Measurements from ENCODE around the gene NHSL1. TPM values are rescaled to one million over a fixed set of nuclear protein-coding genes. Genes with fewer than 3 reads are reported as not detected.

NHSL1 gene
- total RNA-seq, 2 donors from 2014 or later: 0.82 to 1.1 TPM

DNA sequence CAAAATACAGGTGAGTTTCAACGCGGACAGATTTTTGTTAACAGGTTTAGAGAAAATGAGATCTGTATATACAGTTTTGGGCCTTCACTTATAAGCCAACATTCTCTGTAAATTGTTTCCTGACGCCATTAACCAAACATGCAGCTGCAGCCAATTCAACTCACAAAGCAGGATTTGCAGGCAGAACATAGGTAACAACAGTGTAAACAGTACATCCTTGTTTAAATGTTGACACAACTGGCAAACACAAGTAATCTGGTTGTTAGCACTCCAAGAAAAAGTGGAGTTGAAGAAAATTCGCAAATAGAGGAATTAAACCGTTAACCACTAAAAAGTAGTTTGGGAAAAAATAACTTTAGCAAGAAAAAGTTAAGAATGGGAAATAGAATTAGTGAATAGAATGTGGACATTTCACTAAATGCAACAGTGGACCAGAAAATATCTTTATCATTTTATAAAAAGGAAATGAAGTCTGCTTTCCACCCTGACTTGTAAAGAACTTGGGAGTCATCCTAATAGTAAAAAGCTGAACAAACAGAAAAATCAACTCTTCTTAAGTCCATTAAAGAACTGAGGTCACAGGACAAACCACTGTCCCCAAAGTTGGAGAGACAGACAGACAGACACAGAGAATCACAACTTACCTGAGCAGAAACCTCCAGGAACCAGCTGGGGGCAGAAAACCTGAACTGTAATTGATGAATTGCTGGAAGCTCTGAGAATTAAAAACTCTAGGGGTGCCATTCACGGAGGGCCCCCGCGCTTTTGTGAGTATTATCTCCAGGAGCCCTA is 111.5 kb downstream of the NHSL1 start:
- Mint-ChIP-seq H3K27me3 (peaks cover 19% of the 10 kb centered on the region), H3K4me1 (no peaks in the 10 kb centered on the region), H3K9me3 (no peaks in the 10 kb centered on the region), H3K4me3 (no peak overlapping the region), H3K36me3 (ENCODE audit: low read depth) (no peaks in the 10 kb centered on the region), H3K27ac (no peak overlapping the region)
- ATAC-seq (replicated peaks): no peak

DNA sequence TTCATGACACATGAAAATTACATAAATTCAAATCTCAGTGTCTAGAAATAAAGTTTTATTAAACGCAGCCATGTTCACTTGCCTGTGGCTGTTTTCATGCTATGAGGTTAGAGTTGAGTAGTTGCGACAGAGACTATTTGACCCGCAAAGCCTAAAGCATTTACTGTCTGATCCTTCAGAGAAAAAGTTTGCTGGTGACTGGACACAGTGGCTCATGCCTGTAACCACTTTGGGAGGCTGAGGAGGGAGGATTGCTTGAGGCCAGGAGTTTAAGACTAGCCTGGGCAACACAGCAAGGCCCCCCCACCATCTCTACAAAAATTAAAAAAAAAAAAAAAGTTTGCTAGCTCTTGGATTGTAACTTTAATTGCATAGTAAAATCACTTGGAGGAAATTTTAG is 112.4 kb downstream of the NHSL1 start:
- Mint-ChIP-seq H3K36me3 (ENCODE audit: low read depth) (no peaks in the 10 kb centered on the region), H3K27ac (no peak overlapping the region), H3K4me3 (no peak overlapping the region), H3K4me1 (no peaks in the 10 kb centered on the region), H3K27me3 (peaks cover 19% of the 10 kb centered on the region), H3K9me3 (no peaks in the 10 kb centered on the region)
- ATAC-seq (replicated peaks): no peak

DNA sequence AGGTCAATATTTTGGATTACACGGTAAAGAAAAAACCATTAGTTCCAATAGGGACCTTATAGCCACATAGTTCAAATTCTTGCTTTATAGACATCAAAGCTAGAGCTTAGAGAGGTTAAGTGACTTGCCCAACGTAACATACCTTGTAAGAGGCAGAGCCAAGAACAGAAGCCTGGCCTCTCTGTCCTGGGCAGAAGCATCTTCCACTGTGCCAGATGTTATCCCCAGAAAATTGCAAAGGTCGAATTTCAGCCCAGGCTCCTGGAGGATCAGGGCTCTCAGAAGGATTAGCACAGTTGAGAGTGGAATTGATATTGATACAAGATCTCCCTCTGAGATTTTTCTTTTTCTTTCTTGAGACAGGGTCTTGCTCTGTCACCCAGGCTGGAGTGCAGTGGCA is 115.5 kb downstream of the NHSL1 start:
- no peak for ATAC-seq (replicated peaks)

DNA sequence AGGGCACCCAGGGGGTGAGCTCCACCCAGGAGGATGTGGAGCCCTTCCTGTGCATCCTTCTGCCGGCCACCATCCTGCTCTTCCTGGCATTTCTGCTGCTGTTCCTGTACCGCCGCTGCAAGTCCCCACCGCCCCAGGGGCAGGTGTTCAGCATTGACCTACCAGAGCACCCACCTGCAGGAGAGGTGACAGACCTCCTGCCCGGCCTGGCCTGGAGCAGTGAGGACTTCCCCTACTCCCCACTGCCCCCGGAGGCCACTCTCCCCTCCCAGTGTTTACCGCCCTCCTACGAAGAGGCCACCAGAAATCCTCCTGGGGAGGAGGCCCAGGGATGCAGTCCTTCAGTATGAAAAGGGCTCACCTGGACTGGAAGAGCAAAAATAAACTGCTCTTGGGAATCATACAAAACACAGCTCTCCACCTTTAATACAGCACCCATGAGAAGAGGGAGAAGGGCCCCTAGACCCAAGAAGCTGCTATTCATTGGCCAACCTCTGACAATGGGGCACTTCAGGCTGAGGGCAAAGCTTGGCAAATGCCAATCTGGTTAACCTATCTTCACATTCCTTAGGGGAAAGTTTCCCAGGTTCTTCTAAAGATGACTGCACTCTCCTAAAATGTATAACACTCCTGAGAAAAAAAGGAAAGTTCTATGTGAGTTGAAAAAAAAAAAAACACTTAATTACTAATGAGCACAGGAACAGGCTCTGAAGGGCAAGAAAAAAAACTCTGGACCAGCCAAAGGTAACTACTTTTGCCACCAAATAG is 116.6 kb downstream of the NHSL1 start:
- Mint-ChIP-seq H3K27ac (no peak overlapping the region), H3K4me1 (no peaks in the 10 kb centered on the region), H3K36me3 (ENCODE audit: low read depth) (no peaks in the 10 kb centered on the region), H3K27me3 (peaks cover 6% of the 10 kb centered on the region), H3K4me3 (no peak overlapping the region), H3K9me3 (no peaks in the 10 kb centered on the region)
- no peak for ATAC-seq (replicated peaks)

More for the DNA sequence above, 115.5 kb downstream of the NHSL1 start:
- Mint-ChIP-seq H3K27me3 (peaks cover 10% of the 10 kb centered on the region), H3K27ac (no peak overlapping the region), H3K9me3 (no peaks in the 10 kb centered on the region), H3K36me3 (ENCODE audit: low read depth) (no peaks in the 10 kb centered on the region), H3K4me1 (no peaks in the 10 kb centered on the region), H3K4me3 (no peak overlapping the region)

DNA sequence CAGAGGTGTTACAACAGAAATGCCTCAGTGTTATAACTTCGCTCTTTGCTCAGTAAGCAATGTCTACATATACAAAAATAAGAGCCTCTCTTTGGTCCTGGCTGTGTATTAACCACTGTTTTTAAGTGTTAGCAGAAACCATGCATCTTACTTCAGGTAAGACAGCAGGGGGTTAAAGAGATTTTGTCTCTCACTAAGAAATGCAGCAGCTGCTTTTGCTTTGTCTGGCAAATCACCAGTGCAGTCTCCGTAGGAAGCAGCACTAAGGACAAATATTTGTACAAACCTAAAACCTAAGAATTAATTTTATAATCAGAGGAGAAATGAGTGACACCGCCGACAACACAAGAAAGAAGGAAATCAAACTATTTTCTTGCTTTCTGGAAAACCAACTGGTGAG is 120.8 kb downstream of the NHSL1 start:
- Mint-ChIP-seq H3K4me3 (no peak overlapping the region), H3K9me3 (no peaks in the 10 kb centered on the region), H3K27ac (no peak overlapping the region), H3K36me3 (ENCODE audit: low read depth) (no peaks in the 10 kb centered on the region), H3K27me3 (peaks cover 3% of the 10 kb centered on the region), H3K4me1 (no peaks in the 10 kb centered on the region)
- no peak for ATAC-seq (replicated peaks)

DNA sequence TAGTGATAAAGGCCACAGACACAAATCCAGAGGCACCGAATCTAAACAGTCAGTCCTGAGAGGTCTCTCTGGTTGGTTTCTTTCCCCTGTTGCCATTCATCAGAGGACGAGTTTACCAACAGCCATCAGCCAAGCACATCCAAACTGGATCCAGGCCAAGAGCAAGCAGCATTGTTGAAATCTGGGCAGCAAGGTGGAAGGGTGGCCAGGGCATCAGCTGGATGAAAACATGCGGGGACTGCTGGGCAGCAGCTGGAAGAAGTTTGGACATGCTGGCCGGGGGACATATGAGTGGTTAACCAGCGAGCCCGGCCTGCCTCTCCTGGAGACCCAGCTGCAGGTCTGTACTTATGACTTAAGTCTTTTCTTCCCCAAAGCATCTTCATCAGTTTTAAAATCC is 121.5 kb downstream of the NHSL1 start, which contains the start of gene SMIM28:
Gene SMIM28 (plus strand): TSS at position 62 of the 400 bp plus-strand sequence. CDS start 168 bp downstream, at position 230.
- Mint-ChIP-seq H3K27me3 (no peaks in the 10 kb centered on the region), H3K27ac (no peak within 1 kb of the TSS), H3K9me3 (no peaks in the 10 kb centered on the region), H3K4me1 (no peaks in the 10 kb centered on the region), H3K36me3 (ENCODE audit: low read depth) (no peaks in the 10 kb centered on the region), H3K4me3 (no peak within 1 kb of the TSS)
- no peak for ATAC-seq (replicated peaks)

DNA sequence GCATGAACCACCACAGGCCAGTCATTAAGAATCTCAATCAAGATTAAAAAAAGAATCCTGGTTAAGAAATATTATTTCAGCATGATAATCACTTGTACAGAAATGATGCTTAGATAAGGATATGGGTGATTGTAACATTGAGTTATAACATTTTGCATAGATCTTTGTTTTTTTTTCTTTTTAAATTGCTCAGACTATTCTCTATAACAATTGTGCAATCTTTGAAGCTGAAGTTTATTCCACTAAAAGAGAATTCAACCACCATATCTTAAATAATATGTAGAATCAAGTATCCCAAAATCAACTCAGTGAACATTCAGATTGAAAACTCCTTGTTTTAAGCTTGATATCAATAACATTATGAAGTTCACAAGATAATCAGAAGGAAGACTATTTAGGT is 122.3 kb downstream of the NHSL1 start:
- Mint-ChIP-seq H3K9me3 (no peaks in the 10 kb centered on the region), H3K4me1 (no peaks in the 10 kb centered on the region), H3K4me3 (no peak overlapping the region), H3K27me3 (no peaks in the 10 kb centered on the region), H3K36me3 (ENCODE audit: low read depth) (no peaks in the 10 kb centered on the region), H3K27ac (no peak overlapping the region)
- ATAC-seq (replicated peaks): no peak

DNA sequence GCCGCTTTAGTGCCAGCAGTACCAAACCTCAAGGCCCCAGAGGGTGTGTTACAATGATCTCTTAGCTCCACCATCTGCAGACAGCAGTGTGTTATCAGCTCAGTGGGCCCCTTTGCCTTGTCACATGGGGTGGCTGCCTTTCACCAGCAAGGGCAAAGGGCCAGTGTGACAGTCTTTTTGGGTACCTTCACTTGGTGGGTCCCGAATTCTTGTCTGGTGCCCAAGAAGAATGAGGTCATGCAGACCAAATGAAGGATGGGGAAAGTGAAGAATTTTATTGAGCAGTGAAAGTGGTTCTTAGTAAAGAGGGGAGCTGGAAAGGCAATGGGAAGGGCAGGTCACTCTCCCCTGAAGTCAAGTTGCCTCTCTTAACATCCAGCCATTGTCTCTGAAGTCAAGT is 124.5 kb downstream of the NHSL1 start:
- no peak for ATAC-seq (replicated peaks)
- H3K4me3 Mint-ChIP-seq: no peak overlapping the region
- H3K27ac Mint-ChIP-seq: no peak overlapping the region
- peaks cover 2% of the 10 kb centered on the region for H3K27me3 Mint-ChIP-seq
- no peaks in the 10 kb centered on the region for H3K9me3 Mint-ChIP-seq
- no peaks in the 10 kb centered on the region for H3K4me1 Mint-ChIP-seq
- no peaks in the 10 kb centered on the region for H3K36me3 Mint-ChIP-seq (ENCODE audit: low read depth)

DNA sequence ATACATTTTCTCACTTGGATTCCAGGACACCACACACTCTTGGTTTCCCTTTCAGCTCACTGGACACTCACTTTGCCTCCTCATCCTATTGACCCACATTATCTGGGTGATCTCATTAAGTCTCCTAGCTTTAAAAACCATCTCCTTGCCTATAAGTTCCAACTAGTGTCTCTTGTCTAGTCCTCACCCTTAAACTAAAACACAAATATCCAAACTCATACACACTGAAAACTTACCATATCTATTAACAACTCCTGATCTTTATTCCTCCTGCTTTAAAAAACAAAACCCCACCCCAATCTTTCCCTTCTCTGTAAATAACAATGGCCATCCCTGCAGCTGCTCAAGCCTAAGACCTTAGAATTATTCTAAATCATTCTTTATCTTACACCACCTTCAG is 125.1 kb downstream of the NHSL1 start:
- no peaks in the 10 kb centered on the region for H3K9me3 Mint-ChIP-seq
- no peaks in the 10 kb centered on the region for H3K36me3 Mint-ChIP-seq (ENCODE audit: low read depth)
- peaks cover 3% of the 10 kb centered on the region for H3K27me3 Mint-ChIP-seq
- H3K27ac Mint-ChIP-seq: no peak overlapping the region
- no peak for ATAC-seq (replicated peaks)
- no peaks in the 10 kb centered on the region for H3K4me1 Mint-ChIP-seq
- no peak overlapping the region for H3K4me3 Mint-ChIP-seq

DNA sequence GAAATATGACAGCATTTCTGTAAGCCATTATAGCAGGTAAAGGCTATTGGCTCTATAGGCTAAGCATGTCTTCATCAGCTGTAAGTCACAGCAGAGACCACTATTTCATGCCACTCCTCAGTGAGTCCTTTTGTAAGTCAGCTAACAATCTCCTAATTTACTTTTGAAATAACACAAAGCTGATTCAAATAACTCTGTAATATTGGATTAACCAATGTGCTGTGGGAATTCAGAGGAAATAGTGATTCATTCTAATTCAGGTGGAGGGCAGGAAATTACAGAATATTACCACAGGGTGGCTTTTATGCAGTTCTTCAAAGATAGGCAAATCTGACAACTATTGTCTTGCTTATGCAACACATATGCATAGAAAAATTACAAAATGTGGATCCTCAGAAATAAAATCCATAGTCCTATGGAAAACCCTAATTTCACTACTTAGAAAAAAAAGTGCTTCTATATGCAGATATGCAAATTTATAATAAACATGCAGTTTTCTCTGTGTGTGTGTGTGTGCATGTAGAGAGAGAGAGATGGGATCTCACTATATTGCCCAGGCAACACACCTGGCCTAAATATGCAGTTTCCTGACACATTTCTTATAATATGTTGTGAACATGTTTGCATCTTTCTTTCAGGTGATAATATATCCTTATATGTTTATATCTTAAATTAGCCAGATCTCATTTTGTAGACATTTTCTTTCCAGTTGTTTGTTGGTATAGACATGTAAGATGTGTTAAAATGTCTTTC is 126.4 kb downstream of the NHSL1 start:
- H3K36me3 Mint-ChIP-seq (ENCODE audit: low read depth): no peaks in the 10 kb centered on the region
- H3K27me3 Mint-ChIP-seq: peaks cover 3% of the 10 kb centered on the region
- H3K27ac Mint-ChIP-seq: no peak overlapping the region
- no peaks in the 10 kb centered on the region for H3K9me3 Mint-ChIP-seq
- no peaks in the 10 kb centered on the region for H3K4me1 Mint-ChIP-seq
- no peak overlapping the region for H3K4me3 Mint-ChIP-seq
- peak; percentile 28 for ATAC-seq (replicated peaks)

Other genes with a start within 250 kb of the NHSL1 start
- gene SMIM28, start 121.6 kb downstream of the NHSL1 start, total RNA-seq: not detected
- 10 to 100 TPM; 28.6 to 44.7 TPM for gene HEBP2, start 95.3 kb downstream of the NHSL1 start, total RNA-seq

Measured in activated T-helper 17 cell treated with anti-CD3 and anti-CD28 coated beads, Interleukin-2, amount 50 U/mL, for 72 hours (primary cell).